Fibroblast of skin of right biceps (primary cell): ENCODE measurements around the gene SLC25A43.
A peak's percentile ranks its signal among the peaks of the same experiment; 100 is the strongest.
"Not testable (repeated sequence)": the region's sequence is repeated elsewhere in the genome, so short reads cannot be mapped to it uniquely, and the experiment has no call there.

ENCODE experiments used
- DNase-seq: peaks from one replicate; pipeline ENCODE4 v3.0.0-alpha.2; 2013

SLC25A43 gene

DNA sequence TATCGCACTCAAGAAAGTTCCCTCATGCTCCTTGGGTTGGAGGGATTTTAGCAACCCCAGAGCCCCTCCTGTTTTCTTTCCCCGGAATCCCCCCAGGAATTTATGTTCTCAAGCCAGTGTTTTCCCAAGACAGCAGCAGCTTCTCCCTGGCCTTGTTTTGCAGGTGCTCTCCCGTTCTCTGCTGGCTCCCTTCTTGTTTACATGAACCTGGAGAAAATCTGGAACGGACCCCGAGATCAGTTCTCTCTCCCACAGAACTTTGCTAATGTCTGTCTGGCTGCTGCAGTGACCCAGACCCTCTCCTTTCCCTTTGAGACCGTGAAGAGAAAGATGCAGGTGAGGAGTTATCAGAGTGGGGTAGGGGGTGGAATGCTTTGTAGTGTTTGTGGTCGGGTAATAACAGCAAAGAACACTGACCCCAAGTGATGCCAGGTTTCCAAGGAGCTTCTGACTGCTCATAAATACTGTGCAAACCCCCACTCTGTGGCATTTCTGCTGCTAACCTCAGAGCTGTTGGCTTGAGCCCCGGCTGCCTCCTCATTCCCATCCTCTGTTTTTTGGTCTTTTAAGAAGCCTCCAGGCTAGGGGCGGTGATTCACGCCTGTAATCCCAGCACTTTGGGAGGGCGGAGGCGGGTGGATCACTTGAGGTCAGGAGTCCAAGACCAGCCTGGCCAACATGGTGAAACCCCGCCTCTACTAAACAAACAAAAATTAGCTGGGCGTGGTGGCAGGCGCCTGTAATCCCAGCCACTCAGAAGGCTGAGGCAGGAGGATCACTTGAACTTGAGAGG lies 11.1 kb downstream of the SLC25A43 start:
- peak; percentile 57 for DNase-seq

DNA sequence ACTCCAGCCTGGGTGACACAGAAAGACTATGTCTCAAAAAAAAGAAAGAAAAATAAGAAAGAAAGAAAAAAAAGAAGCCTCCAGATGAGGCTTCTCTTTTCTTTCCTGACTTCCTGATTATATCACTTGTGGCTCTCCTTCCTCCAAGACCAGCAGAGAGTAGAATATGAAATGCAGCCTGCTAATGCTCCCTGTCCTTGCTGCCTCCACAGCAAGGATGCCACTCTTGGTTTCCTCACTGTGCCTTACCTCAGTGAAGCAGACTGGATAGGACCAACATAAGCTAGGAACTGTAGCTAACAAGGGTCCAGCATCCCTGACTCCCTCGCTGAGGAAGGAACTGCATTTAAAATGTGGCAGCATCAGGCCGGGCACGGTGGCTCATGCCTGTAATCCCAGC lies 11.7 kb downstream of the SLC25A43 start:
- DNase-seq = no peak

DNA sequence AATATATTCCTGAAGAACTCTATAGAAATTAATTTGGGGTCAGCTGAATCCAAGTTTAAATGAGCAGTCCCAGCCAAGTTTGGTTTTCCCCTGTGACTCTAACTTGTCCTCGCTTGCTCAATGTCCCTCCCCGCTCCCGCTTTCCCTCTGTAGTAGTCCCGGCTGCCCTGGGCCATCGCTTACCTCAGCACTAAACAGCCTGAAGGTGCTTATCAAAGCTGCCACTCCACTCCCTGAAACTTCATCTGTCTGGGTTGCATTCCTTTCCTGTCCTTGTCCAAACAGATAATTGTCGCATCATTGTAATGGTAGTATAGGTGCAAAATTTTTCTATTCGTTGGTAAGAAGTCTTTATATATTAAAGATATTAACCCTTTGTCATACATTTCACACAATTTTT lies 12.8 kb downstream of the SLC25A43 start:
- DNase-seq = no peak

DNA sequence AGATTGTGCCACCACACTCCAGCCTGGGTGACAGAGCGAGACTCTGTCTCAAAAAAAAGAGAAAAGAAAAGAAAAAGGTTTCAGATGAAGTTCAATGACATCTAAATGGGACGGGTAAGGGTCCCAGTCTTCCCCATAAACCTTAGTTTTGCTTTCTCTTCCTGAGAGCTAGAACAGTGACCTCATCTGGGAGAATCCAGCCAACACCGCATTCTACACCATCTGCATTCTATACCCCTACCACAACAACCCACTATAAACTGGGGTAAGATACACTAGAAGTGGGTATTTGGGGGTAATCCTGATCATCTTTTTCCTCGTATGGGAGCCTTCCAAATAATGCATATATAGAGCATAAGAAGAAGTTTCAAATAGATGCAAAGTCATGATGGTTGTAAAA lies 18.2 kb downstream of the SLC25A43 start:
- no peak for DNase-seq

DNA sequence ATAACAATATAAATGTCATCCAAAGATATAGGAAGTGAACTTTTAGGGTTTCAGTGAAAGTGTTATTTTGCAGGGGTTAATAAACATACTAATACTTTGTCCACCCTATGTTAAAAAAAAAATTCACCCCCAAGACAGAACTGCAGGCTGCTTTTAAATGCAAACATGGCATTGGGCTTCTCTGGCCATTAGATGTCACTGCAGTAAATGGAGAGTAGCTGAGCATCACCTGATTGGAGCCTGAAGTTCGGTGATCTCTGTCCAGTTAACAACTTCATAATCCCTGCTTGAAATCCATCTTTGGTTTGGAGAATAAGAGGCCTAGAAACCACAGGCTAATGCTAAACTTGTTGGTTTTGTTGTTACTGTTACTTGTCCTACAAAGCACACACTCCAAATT lies 18.7 kb downstream of the SLC25A43 start:
- DNase-seq = no peak

DNA sequence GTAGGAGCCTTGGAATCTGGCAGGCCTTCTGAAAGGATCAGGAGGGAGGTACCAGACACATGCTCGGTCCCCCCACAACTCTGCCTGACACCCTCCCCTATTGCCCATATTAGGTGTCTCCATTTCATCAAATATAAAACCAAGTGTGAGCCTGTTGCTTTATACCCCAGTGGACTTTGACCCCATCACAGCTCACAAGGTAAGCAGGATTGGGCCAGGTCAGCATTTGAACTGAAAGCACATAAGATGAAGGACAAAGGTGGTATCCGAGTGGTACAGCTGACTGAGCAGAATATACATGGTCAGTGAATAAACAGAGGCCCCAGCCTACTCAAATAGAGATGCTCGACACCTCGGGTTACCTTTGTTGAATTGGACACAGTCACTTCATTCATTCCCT lies 20.0 kb downstream of the SLC25A43 start:
- DNase-seq = no peak

DNA sequence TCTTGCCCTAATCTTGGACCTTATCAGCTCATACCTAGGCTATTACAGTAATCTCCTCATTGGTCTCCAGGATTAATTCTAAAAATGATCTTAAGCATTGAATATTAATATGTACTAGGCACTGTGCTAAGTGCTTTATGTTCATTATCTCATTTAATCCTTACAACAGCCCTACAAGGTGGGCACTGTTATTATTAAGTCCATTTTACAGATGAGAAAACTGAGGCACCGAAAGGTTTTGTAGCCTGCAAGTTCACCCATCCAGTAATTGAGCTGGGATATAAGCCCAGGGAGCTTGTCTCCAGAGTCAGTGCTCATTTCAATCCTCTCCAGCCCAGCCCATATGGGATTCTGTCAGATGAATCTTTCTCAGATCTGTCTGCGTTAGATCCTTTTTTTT lies 20.8 kb downstream of the SLC25A43 start:
- DNase-seq = no peak

DNA sequence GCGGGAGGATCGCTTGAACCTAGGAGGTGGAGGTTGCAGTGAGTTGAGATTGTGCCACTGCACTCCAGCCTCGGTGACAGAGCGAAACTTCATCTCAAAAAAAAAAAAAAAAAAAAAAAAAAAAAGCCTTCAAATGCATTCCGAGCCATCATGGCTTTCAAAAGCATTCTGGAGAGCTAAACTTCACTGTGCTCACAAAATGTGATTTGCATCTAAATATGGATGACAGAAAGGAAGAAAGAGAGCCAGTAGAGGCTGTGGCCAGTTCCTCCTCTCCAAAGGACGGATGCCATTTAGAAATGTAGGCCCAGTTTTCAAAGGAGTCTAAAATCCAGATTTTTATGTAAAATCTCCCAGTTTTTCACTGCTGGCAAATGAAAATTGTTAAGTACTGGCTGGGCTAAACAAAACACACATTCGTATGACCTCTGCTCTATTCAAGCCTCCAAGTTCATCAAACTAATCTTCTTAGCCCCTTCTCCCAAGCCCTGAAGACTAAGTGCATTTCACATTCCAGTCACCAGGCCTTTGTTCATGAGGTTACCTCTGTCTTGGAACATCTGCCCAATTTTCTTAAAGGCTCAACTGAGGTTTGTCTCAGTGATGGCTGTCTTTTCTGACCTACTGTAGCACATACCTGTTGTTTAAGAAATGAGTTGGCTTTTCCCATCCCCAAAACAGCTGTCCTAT lies 22.0 kb downstream of the SLC25A43 start:
- DNase-seq = no peak

DNA sequence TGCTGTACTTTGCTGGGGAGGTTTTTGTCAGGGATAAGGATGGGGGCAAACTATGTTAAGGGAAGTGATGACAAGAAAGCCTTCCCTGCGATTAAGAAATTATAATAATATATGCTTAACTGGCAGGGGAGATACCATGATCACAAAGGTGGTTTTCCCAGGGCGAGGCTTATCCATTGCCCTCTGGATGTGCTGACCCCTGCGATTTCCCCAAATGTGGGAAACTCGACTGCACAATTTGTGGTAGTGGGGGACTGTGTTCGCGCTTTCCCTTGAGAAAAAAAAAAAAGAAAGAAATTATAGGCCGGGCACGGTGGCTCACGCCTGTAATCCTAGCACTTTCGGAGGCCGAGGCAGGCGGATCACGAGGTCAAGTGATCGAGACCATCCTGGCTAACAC lies 24.5 kb downstream of the SLC25A43 start:
- DNase-seq = no peak

DNA sequence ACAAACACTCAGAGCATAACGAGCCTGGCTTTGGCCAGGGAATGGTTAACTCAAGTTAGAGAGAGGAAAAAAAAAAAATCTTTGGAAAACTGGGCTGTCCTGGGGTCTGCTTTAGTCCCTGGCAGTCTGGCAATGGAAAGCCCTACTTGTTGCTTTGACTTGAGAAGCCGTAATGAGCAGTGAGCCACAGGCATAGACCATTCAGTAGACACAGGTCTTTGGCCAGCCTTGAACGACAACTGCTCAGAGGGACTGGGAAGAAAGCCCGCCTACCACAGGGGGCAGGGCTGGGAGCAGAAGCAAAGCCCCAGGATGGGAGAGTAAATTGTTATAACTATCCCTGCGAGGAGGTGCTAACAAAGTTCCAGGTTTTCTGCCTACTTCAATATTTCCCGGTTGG lies 25.9 kb downstream of the SLC25A43 start:
- no peak for DNase-seq

DNA sequence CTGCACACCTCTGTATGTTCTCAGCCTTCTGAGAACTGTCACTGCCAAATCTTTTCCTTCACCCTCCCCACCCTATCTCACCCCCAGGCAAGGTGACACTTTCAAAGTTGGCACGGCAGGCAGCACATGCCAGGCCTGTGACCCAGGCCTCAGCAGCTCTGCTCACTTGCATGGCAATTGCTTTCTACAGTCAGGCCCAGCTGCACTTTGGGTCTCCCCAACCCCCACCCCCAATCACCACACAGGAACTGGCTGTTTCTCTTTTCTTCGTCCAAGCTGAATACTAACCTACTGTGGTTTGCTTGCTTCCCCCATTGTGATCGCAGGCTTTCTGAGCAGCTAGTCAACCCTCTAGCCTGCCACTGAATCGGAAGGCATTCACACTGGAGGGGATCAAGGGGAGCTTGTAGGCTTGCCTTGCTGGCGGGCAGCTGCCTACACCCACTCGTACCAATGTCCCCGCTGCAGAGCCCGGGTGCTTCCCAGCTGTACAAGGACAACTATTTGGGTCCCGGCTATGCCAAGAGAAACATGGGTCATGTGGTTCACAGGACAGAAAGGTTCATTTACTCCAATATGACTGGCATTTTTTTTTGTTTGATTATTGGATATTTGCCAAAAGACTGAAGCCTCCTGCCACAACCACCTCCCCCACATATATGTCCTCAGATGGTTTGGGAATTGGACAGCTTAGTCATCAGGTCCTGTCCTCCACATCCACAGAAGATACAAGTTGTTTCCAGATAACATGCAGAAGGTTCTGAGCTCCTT lies 28.1 kb downstream of the SLC25A43 start:
- peak; percentile 56 for DNase-seq

DNA sequence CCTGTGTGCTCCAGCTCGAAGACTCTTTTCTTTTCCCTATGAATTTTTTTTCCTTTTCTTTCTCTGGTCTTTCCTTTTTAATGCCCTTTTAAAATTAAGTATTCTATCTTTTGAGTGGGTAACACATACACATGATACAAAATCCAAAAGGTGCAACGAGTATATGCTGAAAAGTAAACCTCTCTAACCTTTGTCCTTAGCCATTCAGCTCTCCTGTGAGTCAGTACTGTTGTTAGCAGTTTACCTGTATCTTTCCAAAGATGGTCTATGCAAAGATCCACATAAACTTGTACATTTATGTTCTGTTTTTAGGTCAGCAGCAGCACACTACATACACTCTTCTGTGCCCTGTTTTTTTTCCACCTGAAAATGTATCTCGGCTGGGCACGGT lies 28.7 kb downstream of the SLC25A43 start:
- no peak for DNase-seq

DNA sequence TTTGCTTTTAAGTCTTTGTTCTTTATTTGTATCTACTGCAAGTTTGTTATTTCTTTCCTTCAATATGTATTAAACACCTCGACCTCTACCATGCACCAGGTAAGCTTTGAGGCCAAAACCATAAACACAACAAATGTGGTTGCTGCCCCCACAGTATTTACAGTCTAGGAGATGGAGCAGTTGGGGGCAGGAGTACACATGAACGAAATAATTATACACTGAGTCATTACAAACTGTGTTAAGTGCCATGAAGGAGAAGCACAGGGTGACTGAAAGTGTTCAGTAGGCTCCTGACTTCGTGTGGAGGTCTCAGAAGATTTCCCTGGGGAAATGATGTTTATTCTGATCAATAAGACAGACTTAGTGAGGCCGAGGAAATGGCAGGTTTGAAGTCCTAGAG lies 30.3 kb downstream of the SLC25A43 start:
- DNase-seq = peak; percentile 21

DNA sequence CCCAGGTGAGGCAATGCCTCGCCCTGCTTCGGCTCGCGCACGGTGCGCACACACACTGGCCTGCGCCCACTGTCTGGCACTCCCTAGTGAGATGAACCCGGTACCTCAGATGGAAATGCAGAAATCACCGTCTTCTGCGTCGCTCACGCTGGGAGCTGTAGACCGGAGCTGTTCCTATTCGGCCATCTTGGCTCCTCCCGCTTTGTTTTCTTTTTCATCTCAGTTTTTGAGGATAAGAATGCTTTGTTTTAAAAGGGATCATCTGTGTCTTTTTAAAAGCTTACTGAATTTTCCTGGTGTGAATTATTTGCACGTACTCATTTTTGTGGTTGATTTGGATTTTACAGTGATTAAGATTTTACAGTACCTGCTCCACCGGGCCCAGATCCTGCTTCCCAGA lies 42.2 kb downstream of the SLC25A43 start:
- not testable (repeated sequence) for DNase-seq

DNA sequence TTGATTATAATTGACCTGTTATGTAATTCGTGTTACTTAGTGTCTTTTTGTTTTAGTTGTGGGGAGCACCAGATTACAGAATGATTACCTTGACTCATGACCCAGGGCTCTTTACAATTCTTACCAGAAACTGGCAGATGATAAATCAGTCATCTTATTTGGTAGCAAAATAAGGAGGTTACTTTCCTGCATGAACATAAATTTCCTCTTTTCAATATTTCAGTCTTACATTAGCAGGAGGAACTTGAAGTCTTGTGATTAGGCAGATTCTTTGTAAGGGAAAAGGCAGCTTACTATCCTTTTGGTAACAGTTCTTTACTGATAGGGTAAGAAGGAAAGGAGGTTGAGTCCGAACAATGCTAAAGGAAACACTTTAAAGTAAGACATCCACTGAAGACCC lies 43.1 kb downstream of the SLC25A43 start:
- no peak for DNase-seq

DNA sequence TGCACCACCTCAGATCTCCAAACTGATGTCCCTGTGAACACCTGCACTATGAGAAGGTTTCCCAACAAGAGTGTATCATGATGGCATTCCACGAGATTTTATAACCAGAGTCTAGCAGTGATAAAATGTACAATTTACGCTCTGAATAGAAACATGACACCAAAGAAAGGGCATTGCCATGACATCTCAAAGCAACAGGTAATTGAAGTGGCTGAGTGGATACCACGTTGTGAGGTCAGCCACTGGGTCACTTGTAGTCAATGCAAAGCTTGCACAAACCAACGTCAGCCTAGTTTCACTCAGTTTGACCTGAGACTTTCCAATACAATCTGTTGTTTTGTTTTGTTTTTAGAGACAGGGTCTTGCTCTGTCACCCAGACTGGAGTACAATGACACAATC lies 54.1 kb downstream of the SLC25A43 start:
- no peak for DNase-seq

DNA sequence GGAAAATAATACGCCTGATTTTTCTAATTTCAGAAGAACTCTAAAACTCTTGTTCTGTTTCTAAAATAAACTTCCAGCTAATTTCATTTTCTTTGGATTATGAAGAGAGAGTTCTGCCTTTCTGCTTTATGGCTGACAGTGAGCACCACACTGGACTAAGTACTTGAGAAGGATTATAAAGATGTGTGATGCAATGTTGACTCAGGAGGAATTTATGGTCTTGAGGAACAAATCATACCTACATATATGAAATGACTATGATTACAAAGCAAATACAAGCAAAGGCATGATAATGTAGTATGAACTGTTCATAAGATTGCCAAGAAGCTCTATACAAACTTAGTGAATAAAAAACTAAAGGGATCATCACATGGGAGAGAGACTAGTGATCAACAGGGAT lies 56.1 kb downstream of the SLC25A43 start:
- DNase-seq = peak; percentile 46

DNA sequence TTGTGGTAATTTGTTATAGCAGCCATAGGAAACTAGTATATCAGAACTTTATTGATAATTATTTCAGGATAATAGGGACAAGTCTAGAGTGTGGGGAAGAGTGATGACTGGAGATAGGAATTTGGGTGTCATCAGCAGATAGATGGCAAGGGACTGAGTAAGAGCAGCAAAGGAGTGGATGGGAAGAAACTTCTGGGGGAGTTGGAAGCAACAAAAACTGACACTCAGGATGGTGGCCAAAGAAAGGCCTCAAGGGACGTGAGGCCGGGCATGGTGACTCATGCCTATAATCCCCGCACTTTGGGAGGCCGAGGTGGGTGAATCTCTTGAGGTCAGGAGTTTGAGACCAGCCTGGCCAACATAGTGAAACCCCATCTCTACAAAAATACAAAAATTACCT lies 60.0 kb downstream of the SLC25A43 start:
- DNase-seq = peak; percentile 45

DNA sequence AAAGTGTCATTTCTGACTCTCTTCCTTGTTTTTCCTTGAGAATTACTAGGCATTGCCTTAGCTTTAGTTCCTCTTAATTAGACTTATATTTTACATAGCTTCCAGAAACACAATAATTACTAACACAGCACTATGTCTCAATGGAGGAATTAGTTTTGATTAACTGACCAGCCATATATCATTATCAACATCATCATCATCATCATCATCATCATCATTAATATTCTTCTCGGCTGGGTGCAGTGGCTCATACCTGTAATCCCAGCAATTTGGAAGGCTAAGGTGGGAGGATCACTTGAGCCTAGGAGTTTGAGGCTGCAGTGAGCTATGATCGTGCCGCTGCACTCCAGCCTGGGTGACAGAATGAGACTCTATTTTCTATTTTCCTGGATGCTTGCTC lies 66.4 kb downstream of the SLC25A43 start:
- no peak for DNase-seq

DNA sequence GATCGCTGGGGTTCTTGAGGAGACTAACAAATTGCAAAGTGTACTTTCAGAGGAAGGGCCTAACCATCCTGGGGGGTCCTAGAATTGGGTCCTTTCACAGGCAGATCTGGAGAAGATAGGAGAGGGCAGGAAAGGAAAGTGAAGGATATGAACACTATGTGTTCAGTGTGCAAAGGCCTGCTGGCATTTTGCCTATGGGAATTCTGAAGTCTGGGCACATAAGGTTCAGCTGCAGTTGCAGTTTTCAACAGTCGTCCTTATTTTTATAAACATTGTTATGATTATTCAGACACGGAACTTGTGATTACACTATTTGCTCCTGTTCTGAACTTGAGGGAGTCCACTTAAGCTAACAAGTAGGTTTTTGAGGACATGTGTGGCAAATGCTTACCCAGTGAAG lies 67.8 kb downstream of the SLC25A43 start:
- no peak for DNase-seq

DNA sequence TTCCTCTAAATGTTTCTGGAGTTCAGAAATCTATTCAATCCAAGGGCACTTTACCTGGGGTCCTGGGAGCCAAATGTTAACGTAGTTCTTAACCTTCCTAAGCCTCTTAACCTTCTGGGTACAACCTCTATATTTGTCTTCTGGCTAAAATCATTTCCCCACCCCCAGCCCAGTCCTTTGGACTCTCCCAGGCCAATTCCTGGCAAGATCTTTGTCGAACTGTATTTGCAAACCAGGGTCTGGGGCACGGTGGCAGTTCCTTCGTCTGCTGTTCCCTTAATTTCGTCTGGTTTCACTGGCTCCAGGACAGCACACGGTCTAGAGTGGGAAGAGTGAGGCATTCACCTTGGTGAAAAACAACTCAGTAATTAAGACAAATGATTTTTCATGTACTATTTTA lies 68.3 kb downstream of the SLC25A43 start:
- no peak for DNase-seq

DNA sequence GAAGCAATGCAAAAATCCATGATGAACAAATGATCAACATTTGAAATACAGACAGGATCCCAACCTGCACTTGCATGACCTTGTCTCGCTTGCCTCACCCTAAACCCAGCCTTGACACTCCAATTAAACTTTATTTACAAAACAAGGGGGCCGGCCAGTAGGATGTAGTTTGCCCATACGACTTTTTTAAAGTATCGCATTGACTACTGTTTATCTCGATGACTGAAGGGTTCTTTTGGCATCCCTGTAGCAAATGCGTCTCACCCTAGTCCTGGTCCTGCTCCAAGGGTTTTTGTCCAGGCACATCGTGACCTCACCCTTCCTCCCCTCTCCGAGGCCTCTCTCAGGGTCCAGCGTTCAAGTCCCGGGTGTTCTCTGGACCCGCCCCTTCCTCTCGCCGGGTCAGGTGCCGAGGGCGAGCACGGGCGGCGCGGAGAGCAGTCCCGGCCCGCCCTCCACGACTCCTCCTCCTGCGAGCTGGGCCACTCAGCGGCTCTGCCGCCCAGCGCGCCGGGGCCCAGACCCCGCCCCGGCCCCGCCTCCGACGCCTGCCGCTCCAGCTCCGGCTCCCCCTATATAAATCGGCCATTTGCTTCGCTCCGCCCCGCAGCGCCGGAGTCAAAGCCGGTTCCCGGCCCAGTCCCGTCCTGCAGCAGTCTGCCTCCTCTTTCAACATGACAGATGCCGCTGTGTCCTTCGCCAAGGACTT lies 68.9 kb downstream of the SLC25A43 start, which contains the start of gene SLC25A5:
Gene SLC25A5, plus strand, starts transcription at position 603 of the 709 bp plus-strand sequence. Its CDS starts 72 bp downstream, at position 675.
- DNase-seq = peak; percentile 81
